GM21526 (cell line): Measurements from ENCODE around the gene PHF10.
A peak's percentile ranks its signal among the peaks of the same experiment; 100 is the strongest.
"Not testable (repeated sequence)": the region's sequence is repeated elsewhere in the genome, so short reads cannot be mapped to it uniquely, and the experiment has no call there.

Experiments
- ATAC-seq: cut with Tn5 transposase; IDR thresholded peaks from one replicate; pipeline ENCODE4 v1.9.1; 2021; ENCODE audit warnings: moderate library complexity; ENCODE audit not compliant: unreplicated experiment, low FRiP score

PHF10 gene

DNA sequence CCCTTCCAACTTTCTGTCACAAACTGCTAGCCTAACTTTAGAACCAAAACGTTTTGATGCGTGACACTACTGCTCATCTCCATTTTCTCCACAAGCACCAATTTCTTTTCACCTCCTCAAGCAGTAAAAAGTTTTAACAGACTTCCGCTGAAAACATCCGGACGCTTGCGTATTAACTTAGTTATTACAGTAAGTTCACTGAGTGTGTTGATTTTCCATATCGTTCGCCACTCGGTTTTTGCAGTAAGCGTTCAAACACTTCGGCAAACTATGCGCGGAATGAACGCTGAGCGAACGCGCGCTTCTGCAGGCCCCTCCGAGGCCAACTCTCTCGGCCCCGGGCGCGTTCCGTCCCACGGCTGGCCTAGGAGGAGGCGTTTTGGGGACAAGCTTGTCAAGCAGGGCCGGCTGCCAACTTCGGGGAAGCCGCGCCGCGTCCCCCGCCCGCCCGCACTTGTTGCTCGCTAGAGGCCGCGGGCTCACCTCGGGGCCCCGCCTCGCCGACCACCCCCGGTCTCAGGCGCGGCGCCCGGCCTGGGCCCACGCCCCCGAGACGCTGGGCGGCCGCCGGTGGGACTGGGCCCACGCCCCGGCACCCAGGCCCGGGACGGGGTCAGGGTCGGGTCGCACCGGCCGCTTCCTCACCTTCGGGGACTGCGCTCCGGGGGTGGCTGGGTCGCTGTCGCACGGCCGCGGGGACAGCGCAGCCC lies 945 bp downstream of the PHF10 start:
- ATAC-seq, result peak; percentile 43

DNA sequence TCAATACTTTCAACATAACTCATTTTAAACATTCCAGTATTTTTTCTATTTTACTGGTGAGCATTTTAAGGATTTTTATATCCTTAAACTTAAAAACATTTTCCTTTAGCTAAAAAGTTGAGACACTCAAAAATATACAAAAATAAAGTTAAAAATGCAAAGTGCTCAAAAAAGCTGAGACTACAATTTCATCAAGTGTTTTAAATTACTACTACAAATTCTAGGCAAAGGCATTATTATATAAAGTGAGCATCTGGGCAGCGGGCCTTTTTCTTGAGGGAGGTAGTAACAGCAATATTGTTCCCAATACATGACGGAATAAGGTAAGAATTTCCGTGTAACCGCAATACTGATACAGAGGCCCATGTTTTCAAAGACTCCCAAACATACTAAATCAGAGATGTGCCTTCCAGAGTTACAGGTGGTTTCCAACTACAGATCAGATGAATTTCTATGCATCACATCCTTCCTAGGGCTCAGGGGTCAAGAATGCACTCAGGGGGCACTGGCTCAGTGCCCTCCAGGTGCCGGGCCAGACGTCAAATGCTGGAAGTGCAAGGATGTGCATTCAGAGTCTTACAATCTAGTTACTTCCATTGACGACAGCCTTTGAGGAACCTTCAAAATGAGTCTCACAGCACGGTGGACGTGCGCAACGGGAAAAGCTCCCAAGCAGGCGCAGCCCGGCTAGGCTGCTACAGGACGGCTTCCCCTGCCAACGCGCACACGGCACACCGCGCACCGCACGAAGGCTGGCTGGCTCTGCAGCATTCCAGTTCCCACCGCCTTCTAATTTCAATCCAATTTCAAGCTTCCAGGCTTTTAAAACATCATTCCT lies 1.7 kb downstream of the PHF10 start:
- peak; percentile 28 for ATAC-seq

DNA sequence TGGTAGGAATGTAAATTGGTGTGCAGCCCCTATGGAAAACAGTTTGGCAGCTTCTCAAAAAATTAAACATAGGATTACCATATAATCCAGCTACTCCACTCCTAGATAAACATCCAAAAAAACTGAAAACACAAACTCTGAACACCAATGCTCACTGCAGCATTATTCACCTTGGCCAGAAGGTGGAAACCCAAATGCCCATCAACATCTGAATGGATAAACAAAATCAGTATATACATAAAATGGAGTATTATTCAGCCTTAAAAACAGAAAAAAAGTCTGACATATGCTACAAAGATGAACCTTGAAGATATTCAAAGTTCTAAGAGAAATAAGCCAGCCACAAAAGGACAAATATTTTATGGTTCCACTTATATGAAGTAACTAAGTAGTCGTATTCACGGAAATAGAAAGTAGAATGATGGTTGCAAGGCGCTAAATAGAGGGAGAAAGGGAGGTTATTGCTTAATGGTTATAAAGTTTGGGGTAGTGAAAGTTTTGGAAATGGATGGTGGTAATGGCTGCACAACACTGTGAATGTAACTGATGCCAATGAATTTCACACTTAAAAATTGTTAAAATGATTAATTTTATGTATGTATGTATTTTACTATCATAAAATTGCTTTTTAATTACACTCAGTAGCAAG lies 4.0 kb downstream of the PHF10 start:
- ATAC-seq, result no peak

DNA sequence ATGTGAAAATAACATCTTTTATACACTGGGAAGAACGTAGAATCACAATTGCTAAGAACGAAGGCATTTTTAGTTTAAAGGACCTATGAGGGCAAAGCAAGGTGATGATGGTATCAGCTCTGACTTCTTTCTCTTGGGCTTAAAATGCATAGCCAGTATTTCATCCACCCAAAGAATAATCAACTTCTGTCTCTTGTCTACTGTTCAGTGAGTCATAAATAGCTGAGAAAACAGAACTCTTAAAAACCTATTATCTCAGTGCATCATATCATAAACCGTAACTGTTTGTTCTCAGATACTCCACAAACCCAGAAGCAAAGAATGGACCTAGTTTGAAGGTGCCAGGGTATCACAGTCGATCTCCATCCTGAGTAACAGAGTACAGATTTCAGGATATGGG lies 5.2 kb downstream of the PHF10 start:
- ATAC-seq, result no peak

DNA sequence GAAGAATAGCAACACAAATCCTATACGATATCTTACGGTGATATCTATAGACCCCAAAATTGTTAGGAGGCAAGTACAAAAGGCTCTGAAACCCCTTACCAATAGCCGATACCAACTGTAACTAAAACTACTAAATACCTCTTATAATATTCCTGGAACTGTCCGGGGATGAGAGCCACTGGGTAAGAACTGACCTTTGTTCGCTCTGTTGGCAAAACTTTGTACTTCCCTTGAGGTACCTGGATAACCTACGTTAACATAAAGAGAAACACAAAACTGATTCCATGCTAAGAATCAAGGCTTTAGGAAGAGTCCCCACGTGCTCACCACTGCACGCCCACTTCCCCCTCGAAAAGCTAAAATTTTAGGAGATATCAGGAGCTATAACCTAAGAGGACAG lies 9.7 kb downstream of the PHF10 start:
- ATAC-seq, result no peak

DNA sequence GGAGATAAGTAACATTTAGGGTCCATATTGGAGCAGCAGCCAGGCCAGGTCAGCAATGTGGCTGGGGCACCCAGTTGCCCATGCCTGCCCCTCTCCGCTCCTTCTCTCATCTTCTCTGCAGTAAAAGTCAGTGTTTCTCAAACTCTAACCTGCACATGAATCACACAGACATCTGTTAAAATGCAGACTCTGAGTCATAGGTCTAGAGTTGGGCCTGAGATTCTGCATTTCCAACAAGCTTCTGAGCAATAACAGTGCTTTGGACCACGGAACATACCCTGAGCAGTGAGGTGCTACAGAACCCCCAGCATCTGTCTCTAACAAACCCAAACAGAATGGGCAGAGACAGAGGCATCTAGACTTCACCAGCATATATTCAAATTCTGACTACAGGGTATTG lies 10.1 kb downstream of the PHF10 start:
- no peak for ATAC-seq

DNA sequence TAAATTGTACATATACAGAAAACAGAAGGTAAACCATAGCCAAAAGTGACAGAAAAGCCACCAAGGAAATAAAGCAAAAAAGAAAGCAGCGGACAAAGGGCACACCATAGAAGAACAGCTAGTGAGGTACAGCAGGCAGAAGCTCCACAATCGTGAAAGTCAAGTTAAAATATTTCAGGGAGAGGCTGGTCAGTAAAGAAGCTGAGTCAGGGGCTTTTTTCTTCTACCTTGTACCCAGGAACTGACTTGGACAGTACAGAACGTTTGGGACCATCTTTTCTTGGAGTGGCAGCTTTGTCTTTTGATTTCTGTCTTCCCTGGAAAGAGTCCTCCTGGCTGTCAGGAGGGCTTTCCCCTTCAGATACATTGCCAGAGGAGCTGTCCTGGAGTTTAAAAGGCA lies 14.3 kb downstream of the PHF10 start:
- no peak for ATAC-seq

DNA sequence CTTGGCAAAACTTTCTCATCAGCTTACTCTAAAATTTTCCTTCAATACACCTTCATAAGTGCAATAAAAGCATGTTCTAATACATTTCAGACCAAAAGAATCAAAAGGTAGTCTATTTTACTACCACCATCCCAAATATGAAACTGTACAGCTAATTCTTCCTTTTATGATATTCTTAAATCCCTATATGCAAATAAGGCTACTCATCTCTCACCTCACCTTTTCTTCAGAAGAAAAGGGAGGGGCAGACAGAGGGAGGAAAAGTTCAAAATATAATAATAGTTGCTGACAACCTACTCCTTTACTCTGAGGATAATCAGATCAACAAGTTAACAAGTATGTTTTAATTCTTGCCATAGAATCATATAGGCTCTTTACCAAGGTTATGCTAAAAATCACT lies 15.0 kb downstream of the PHF10 start:
- ATAC-seq, result no peak

DNA sequence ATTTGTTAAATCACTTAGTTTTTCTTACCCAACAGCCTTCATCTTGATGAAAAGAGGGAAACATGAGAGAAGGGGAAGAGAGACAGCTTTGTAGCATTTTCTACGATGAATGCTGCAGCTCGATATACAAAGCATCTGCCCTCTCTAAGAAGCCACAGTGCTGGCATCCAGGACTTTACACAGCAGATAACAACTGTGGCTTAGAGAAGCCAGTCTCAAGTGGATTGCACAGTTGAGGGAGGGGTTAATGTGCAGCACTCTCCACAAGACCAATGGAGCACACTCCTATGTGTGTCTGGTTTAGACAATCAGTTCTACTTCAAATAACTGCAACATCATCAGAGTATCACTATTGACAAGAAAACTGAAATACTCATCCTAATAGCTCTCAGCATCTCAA lies 16.5 kb downstream of the PHF10 start:
- ATAC-seq, result no peak

DNA sequence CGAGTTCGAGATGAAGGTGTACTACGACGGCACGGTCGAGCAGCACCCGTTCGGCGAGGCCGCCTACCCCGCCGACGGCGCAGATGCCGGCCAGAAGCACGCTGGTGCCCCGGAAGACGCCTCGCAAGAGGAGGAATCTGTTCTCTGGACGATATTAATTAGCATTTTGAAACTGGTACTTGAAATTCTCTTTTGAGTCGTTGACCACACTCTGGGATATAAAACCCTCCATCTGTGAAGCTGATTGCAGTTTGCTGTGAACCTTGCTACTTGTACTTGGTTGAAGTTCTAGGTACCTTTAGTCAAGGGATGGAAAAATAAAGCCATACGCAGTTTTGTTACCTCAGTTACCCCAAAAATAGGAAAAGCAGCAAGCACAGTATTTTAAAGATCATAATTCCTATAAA lies 21.5 kb downstream of the PHF10 start:
- ATAC-seq, result peak; percentile 8

DNA sequence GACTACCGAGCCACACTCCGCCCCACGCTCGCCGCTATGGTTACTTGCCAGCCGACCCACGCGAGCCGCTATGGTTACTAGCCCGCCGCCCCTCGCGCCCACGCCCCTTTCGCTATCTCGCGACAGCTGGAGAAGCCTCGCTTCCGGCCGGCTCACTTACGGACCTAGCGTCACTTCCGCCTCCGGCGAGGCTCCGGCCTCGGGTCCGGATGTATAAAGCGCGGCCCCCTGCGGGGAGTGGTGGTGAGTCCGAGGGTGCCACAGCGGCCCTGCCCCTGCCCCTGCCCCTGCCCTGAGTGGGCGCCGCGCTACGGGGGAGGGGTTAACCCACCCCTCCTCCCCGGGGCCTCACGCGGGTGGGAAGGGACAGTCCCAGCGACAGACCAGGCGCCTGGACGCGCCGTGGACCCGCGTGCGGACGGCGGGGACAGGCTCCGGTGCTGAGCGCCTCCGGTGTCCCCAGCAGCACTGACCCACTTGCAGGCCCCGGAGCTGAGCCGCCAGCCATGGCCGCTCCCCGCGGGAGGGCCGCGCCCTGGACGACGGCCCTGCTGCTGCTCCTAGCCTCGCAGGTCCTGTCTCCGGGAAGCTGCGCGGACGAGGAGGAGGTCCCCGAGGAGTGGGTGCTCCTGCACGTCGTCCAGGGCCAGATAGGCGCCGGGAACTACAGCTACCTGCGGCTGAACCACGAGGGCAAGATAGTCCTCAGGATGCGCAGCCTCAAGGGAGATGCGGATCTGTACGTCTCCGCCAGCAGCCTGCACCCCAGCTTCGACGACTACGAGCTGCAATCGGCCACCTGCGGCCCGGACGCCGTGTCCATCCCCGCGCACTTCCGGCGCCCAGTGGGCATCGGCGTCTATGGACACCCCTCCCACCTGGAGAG lies 22.1 kb downstream of the PHF10 start, which contains the start of the genes C6orf120 and WDR27:
TSS of gene C6orf120 (plus strand) at position 173 of the 886 bp plus-strand sequence. CDS start at position 507, 334 bp downstream.
TSS of gene WDR27 (minus strand) at position 76 of the 886 bp plus-strand sequence. CDS start 13,024 bp downstream, outside the sequence.
- peak; percentile 94 for ATAC-seq

DNA sequence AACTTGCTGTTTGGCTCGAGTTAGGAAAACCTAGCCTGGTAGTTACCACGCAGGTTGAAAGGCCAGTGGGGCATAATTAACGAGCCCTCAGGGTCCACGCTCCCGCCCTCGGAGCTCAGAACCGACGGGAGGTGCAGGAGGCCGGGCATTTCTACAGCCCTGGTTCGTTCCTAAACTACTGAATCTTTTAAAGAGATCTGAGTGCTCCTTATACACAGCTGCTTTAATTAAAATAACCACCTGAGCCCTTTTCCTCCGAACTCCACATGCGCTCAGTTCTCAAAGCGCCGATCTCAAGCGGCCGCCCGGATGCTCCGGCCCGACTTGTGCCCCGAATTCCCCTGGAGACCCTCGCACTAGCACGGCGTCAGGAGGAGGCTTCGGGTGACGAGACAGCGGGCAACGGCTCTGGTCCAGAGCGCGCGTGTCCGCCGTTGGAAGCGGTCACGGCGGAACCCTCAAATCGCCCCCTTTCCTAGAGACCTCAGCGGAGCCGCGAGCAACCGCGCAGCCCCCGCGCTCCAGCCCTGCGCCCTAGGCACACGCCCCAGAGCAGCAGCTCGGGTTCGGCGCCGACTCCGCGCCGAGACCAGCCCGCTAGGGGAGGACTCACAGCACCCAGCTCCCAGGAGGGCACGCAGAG lies 22.9 kb downstream of the PHF10 start:
- ATAC-seq, result no peak

DNA sequence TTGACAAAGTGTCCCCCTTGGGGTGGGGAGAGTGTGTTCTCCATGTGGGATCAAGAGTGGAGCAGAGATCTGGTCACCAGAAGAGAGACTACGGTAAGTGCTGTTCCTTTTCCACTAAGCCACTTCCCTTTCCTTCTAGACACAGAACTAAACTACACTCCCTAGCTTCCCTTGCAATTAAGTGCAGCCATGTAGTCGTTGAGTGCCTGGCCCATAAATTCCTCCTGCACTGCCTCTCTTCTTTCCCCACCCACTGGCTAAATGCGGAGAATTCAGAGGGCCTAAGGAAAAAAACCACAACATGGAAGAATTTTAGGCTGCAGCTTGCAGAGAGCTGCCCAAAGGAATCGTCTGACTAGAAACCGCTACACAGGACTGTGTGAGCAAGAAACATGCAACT lies 24.0 kb downstream of the PHF10 start:
- no peak for ATAC-seq

DNA sequence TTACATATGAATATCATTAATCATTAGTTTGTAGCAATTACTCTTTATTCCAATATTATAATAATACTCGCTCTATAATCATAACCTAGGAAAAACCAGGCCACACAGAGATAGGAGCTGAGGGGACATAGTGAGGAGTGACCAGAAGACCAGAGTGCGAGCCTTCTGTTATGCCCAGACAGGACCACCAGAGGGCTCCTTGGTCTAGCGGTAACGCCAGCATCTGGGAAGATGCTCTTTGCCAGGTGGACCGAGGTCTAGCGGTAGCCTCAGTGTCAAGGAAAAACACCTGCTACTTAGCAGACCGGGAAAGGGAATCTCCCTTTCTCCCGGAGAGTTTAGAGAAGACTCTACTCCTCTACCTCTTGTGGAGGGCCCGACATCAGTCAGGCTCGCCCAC lies 27.2 kb downstream of the PHF10 start:
- not testable (repeated sequence) for ATAC-seq

DNA sequence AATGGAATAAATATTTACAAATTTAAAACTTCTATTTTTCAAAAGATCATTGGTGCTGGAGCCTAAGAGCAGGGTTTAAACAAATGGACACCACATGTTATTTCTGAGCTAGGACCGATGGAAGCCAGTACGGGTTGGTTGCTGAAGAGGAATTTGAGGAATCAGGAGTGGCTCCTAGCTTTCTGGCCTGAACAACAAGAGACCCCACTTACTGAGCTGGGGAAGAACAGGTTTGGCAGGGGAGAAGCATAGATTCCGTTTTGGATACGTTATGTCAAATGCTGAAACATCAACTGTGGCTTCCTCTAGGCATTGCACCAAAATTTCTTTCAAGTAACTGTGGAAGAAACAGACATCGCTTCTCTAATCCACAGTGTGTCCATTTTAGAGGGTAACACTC lies 29.2 kb downstream of the PHF10 start:
- ATAC-seq, result no peak

DNA sequence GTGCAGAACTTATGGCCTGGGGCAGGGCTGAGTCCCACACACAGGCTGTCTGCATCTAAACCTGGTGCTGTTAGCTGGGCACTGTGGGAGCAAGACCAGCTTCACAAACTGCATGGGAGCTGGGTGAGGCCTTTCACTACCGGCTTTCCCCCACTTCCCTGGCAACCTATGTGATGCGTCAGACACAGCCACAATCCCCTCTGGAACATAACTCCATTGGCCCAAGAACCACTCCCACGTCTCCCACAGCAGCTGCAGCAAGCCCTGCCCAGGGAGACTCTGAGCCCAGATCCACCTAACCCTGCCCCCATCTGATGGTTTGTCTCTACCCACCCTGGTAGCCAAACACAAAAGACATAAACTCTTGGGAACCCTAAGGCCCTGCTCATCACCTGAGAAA lies 31.8 kb downstream of the PHF10 start:
- ATAC-seq, result no peak

DNA sequence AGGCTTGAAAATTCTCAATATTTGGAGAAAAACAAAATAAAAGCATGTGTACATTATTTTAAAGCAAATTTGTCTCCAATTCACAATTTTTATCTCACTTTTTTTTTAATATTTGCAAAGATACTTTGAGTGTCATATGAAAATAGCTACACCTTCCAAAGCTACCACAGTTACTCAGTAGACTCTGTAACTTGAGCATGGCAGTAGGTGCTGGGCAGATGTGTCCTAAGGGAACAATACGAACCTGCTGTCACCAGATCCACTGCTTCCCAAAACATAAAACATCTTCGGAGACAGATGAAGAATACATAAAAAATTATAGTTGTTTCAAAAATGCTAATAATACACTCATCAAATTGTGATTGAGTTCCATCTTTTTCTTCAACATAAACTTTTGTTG lies 33.0 kb downstream of the PHF10 start:
- no peak for ATAC-seq

DNA sequence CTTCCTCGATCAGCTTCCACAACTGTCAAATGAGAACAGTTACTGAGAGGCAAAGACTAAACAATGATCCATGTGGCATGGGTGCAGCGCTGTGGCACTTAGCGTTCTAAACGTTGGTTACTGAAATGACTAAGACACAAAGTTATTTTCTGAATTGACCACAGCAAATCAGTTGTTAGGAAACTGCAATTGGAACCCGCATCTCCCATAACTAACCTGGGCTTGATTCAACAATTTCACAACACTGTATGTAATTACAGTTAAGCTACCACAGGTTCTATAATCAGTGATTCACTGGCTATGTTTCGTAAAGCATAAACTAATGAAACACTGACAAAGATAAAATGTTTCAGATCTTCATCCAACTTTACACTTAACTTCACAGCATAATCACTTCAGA lies 35.0 kb downstream of the PHF10 start:
- no peak for ATAC-seq

DNA sequence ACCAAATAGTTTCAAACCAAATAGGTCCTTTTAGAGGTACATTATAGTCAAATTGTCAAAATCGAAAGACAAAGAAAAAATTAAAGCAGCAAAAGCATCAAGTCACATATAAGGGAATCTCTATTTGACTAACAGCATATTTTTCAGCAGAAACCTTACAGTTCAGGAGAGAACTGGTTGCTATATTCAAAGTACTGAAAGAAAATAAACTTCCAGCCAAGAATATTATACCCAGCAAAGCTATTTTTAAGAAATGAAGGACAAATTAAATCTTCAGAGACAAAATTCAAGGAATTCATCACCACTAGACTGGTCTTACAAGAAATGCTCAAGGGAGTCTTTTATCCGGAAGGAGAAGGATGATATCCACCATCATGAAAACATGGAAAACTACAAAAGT lies 38.4 kb downstream of the PHF10 start:
- no peak for ATAC-seq

DNA sequence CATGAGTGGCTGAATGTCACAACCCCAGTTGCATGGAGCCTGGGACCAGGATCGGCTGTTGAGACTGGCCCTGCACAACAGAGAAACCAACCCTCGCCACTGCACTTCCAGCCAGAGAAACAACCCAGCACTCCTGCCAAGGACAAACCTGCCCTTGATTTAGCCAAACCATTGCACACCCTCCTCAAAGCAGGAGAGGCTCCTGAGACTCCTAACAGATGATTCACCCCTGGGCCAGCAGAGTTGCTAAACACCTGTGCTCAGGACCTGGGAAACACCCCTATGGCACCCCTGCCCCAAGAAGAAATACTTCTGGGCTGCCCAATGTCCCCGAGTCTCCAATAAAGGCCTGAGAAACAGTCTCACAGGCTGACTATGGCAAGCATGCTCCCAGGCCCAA lies 40.2 kb downstream of the PHF10 start:
- ATAC-seq, result no peak
